GM19240 (cell line): ENCODE measurements around the gene CFAP221.

Experiments used
- DNase-seq: peaks from one replicate; pipeline ENCODE4 v3.0.0; 2011; ENCODE audit warnings: low spot score; ENCODE audit not compliant: insufficient read length

The CFAP221 gene

GRCh38 chr2:119697290-119698020 is 153.2 kb downstream of the CFAP221 start:
- peak; percentile 42 for DNase-seq

- DNase-seq = no peak
Measured at GRCh38 chr2:119698246-119698645, 154.0 kb downstream of the CFAP221 start.

- no peak for DNase-seq
Measured at GRCh38 chr2:119699016-119699606, 154.9 kb downstream of the CFAP221 start.

GRCh38 chr2:119700866-119701265 is 156.6 kb downstream of the CFAP221 start:
- no peak for DNase-seq

GRCh38 chr2:119701352-119701751 is 157.1 kb downstream of the CFAP221 start:
- no peak for DNase-seq

- DNase-seq = no peak
Measured at GRCh38 chr2:119702203-119702917, 158.1 kb downstream of the CFAP221 start.

GRCh38 chr2:119702918-119703401 is 158.7 kb downstream of the CFAP221 start:
- DNase-seq = peak; percentile 70

- no peak for DNase-seq
Measured at GRCh38 chr2:119703526-119703925, 159.3 kb downstream of the CFAP221 start.

GRCh38 chr2:119704670-119705120 is 160.4 kb downstream of the CFAP221 start:
- no peak for DNase-seq

GRCh38 chr2:119706221-119706620 is 162.0 kb downstream of the CFAP221 start:
- no peak for DNase-seq
